ES-I3 (cell line): ENCODE data around the gene CAMTA1.

ENCODE experiments used
- H3K36me3 ChIP-seq: 2 replicates; pipeline ENCODE4 v1.6.1; 2013; ENCODE audit warnings: mild to moderate bottlenecking, low read length, control low read depth, moderate library complexity; ENCODE audit not compliant: insufficient read depth
- H3K4me1 ChIP-seq: 2 replicates; pipeline ENCODE4 v1.6.1; 2013; ENCODE audit warnings: mild to moderate bottlenecking, control low read depth, low read length; ENCODE audit not compliant: insufficient read depth
- H3K9ac ChIP-seq: 2 replicates; pipeline ENCODE4 v1.6.1; 2013; ENCODE audit warnings: low read depth, mild to moderate bottlenecking, low read length, moderate library complexity
- H3K9me3 ChIP-seq: 2 replicates; pipeline ENCODE4 v1.6.1; 2013; ENCODE audit warnings: mild to moderate bottlenecking, low read length, moderate library complexity; ENCODE audit not compliant: control insufficient read depth, insufficient read depth

CAMTA1 gene

GRCh38 chr1:7258589-7259135 lies 473.4 kb downstream of the CAMTA1 start:
- no peaks in the 10 kb centered on the region for H3K4me1 ChIP-seq
- H3K36me3 ChIP-seq, result no peaks in the 10 kb centered on the region
- no peak overlapping the region for H3K9ac ChIP-seq
- H3K9me3 ChIP-seq, result no peaks in the 10 kb centered on the region

GRCh38 chr1:7259955-7260354 lies 474.7 kb downstream of the CAMTA1 start:
- Histone ChIP-seq H3K36me3 (no peaks in the 10 kb centered on the region), H3K4me1 (no peaks in the 10 kb centered on the region), H3K9me3 (no peaks in the 10 kb centered on the region), H3K9ac (no peak overlapping the region)

- Histone ChIP-seq H3K9ac (no peak overlapping the region), H3K36me3 (no peaks in the 10 kb centered on the region), H3K4me1 (peaks cover 5% of the 10 kb centered on the region; the same call in 1 of the 2 replicates), H3K9me3 (no peaks in the 10 kb centered on the region)
These were observed 476.2 kb downstream of the CAMTA1 start for GRCh38 chr1:7261490-7261889.

GRCh38 chr1:7262611-7263010 lies 477.4 kb downstream of the CAMTA1 start:
- Histone ChIP-seq H3K9me3 (no peaks in the 10 kb centered on the region), H3K4me1 (peaks cover 5% of the 10 kb centered on the region; the same call in 1 of the 2 replicates), H3K9ac (no peak overlapping the region), H3K36me3 (no peaks in the 10 kb centered on the region)

GRCh38 chr1:7263021-7263960 lies 478.0 kb downstream of the CAMTA1 start:
- Histone ChIP-seq H3K9me3 (no peaks in the 10 kb centered on the region), H3K9ac (no peak overlapping the region), H3K36me3 (no peaks in the 10 kb centered on the region), H3K4me1 (peaks cover 5% of the 10 kb centered on the region; the same call in 1 of the 2 replicates)

GRCh38 chr1:7264101-7264500 lies 478.8 kb downstream of the CAMTA1 start:
- H3K4me1 ChIP-seq, result peaks cover 5% of the 10 kb centered on the region; the same call in 1 of the 2 replicates

GRCh38 chr1:7265771-7266371 lies 480.6 kb downstream of the CAMTA1 start:
- Histone ChIP-seq H3K4me1 (peaks cover 5% of the 10 kb centered on the region; the same call in 1 of the 2 replicates), H3K36me3 (no peaks in the 10 kb centered on the region), H3K9ac (no peak overlapping the region), H3K9me3 (peaks cover 11% of the 10 kb centered on the region)

More at GRCh38 chr1:7264101-7264500, 478.8 kb downstream of the CAMTA1 start:
- no peaks in the 10 kb centered on the region for H3K36me3 ChIP-seq
- no peak overlapping the region for H3K9ac ChIP-seq
- peaks cover 2% of the 10 kb centered on the region; the same call in 1 of the 2 replicates for H3K9me3 ChIP-seq

- Histone ChIP-seq H3K36me3 (no peaks in the 10 kb centered on the region), H3K9ac (no peak overlapping the region), H3K4me1 (peaks cover 5% of the 10 kb centered on the region; the same call in 1 of the 2 replicates), H3K9me3 (peaks cover 11% of the 10 kb centered on the region)
These were observed 481.3 kb downstream of the CAMTA1 start for GRCh38 chr1:7266561-7266960.

- H3K9ac ChIP-seq, result no peak overlapping the region
- H3K4me1 ChIP-seq, result peaks cover 5% of the 10 kb centered on the region; the same call in 1 of the 2 replicates
- peaks cover 11% of the 10 kb centered on the region for H3K9me3 ChIP-seq
- no peaks in the 10 kb centered on the region for H3K36me3 ChIP-seq
These were observed 482.2 kb downstream of the CAMTA1 start for GRCh38 chr1:7267493-7267892.

GRCh38 chr1:7268983-7269382 lies 483.7 kb downstream of the CAMTA1 start:
- peaks cover 11% of the 10 kb centered on the region for H3K9me3 ChIP-seq
- no peaks in the 10 kb centered on the region for H3K36me3 ChIP-seq
- peaks cover 5% of the 10 kb centered on the region; the same call in 1 of the 2 replicates for H3K4me1 ChIP-seq
- H3K9ac ChIP-seq, result no peak overlapping the region

- peaks cover 5% of the 10 kb centered on the region; the same call in 1 of the 2 replicates for H3K4me1 ChIP-seq
- peaks cover 11% of the 10 kb centered on the region for H3K9me3 ChIP-seq
- H3K9ac ChIP-seq, result no peak overlapping the region
- H3K36me3 ChIP-seq, result no peaks in the 10 kb centered on the region
These were observed 484.3 kb downstream of the CAMTA1 start for GRCh38 chr1:7269525-7269924.

- Histone ChIP-seq H3K4me1 (0 out of 2 replicates have a peak, but pooled peaks cover 1% of the 10 kb centered on the region), H3K9ac (no peak overlapping the region), H3K36me3 (no peaks in the 10 kb centered on the region), H3K9me3 (peaks cover 9% of the 10 kb centered on the region)
These were observed 489.0 kb downstream of the CAMTA1 start for GRCh38 chr1:7274256-7274655.

GRCh38 chr1:7278045-7278444 lies 492.8 kb downstream of the CAMTA1 start:
- Histone ChIP-seq H3K36me3 (no peaks in the 10 kb centered on the region), H3K4me1 (peaks cover 18% of the 10 kb centered on the region), H3K9me3 (no peaks in the 10 kb centered on the region), H3K9ac (no peak overlapping the region)
